ENCODE data around the gene ADAM17.

DNA sequence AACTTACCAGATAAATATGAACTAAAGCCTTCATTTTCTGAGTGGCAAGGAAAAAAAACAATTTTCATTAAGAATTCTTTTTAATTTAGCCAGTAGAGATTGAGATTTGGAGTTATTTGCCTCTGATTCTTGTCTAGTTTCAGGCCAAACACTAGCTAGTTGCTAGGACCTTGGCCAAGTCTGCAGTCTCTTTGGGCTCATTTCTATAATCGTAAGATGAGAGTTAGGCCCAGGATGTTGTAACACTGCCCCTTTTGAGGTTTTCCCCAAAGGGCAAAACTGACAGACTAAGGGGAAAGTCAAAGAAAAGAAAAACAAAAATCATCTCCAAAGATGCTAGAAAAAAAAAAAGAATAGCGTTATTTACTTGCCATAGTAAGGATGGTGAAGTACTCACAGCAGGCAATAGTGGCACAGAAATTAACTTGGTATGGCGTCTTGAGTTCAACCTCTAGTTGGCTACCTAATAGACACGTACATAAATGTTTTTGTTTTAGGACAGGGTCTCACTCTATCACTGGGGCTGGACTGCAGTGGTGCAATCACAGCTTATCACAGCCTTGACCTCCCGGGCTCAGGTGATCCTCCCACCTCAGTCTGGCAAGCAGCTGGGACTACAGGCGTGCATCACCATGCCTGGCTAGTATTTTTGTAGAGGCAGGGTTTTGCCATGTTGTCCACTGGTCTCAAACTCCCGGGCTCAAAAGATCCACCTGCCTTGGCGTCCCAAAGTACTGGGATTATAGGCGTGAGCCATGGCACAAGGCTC, 23.0 kb upstream of the ADAM17 start:
- TF ChIP-seq CTCF (conservative IDR thresholded peaks at IDR 0.05 in 1 of 2, IDR thresholded peaks at IDR 0.05 in 1 of 2; ENCODE audit: extremely low read depth in 1 of 2, insufficient read depth in 1 of 2, low read depth in 1 of 2, low read length in 2 of 2) (no peak), EZH2 (IDR thresholded peaks at IDR 0.05; ENCODE audit: borderline replicate concordance, low read length) (no peak)
